Kidney (tissue), 14 donors: ENCODE measurements around the gene IGSF9. TPM values are rescaled to one million over a fixed set of nuclear protein-coding genes. Genes with fewer than 3 reads are reported as not detected.

Source experiments
- DNase-seq, 5 donors: peaks; one replicate each; pipeline ENCODE4 v3.0.0-alpha.2; 2013 to 2020
- FAIRE-seq: peaks from 2 replicates; lab custom pipeline; 2012; peaks lifted over from hg19 to GRCh38; lab: Jason Lieb, UNC
- H3K27ac ChIP-seq, 2 donors: one replicate each; pipeline ENCODE4 v1.7.0; 2013; ENCODE audit warnings: low read depth in 2 of 2, low read length in 2 of 2, inconsistent platforms in 1 of 2
- H3K27me3 ChIP-seq: one replicate; pipeline ENCODE4 v1.7.1; 2013; ENCODE audit warnings: low read length, inconsistent platforms; ENCODE audit not compliant: control insufficient read depth, insufficient read depth
- H3K36me3 ChIP-seq, 3 donors: one replicate each; pipeline versions ENCODE4 v1.7.0 to v1.7.1; 2013; ENCODE audit warnings: low read length in 3 of 3, control low read depth in 1 of 3, inconsistent platforms in 1 of 3; ENCODE audit not compliant: insufficient read depth in 3 of 3, control insufficient read depth in 2 of 3
- H3K4me1 ChIP-seq, 3 donors: one replicate each; pipeline versions ENCODE4 v1.7.0 to v1.7.1; 2013; ENCODE audit warnings: low read length in 3 of 3, inconsistent platforms in 1 of 3, low read depth in 1 of 3; ENCODE audit not compliant: control insufficient read depth in 2 of 3, insufficient read depth in 2 of 3
- H3K4me3 ChIP-seq, 3 donors: one replicate each; pipeline versions ENCODE4 v1.7.0 to v1.8.1; 2013; ENCODE audit warnings: low read length in 3 of 3, control low read depth in 1 of 3, inconsistent platforms in 1 of 3
- H3K9ac ChIP-seq, 3 donors: one replicate each; pipeline versions ENCODE4 v1.7.0 to v1.7.1; 2013; ENCODE audit warnings: low read length in 3 of 3, control low read depth in 1 of 3, inconsistent platforms in 1 of 3
- H3K9me3 ChIP-seq, 3 donors: one replicate each; pipeline versions ENCODE4 v1.7.0 to v1.7.1; 2013; ENCODE audit warnings: low read length in 3 of 3, control low read depth in 1 of 3, inconsistent platforms in 1 of 3; ENCODE audit not compliant: control insufficient read depth in 2 of 3, insufficient read depth in 1 of 3
- CTCF ChIP-seq: IDR thresholded peaks from 3 replicates; pipeline ENCODE4 v1.5.1; 2012; ENCODE audit warnings: mild to moderate bottlenecking, moderate library complexity, borderline replicate concordance; ENCODE audit not compliant: insufficient read depth; ENCODE audit errors: extremely low read depth
- intact Hi-C: fragments of 100-400 bp; cut with DNase I; formaldehyde crosslinking; loops from one replicate; pipeline ENCODE4 v1.11.1; 2022
- polyA plus RNA-seq: library from polyadenylated mRNA; stranded (reverse); fragments of 350-450 nt; fragmentation: Illumina TruSeq; extraction: RNeasy Lipid Tissue Mini Kit (QIAGEN cat#74804); gene quantifications from one replicate; pipeline ENCODE4 v1.2.3, GENCODE V29; 2014; ENCODE audit warnings: low read depth, low replicate concordance; ENCODE audit not compliant: insufficient read depth
- total RNA-seq: library from RNA; stranded (reverse); fragmentation: NEBNext Ultra II Directional; extraction: Animal tissue kit (Norgen Biotek cat#: 25700); gene quantifications from one replicate; pipeline ENCODE4 v1.2.1, GENCODE V29; 2021
- donor health status: control.
- donor health status: control.
- donor health status: control.
- donor health status: control.
- donor health status: control.
- donor health status: DM: yes; HTN: yes; CAD: no.
- donor health status: Normal renal cell carcinoma (clear cell type).

IGSF9 gene
- total and polyA plus RNA-seq, 2 donors from 2014 or later = 0.88 to 1.3 TPM

GRCh38 chr1:159913451-159914192 is 31.8 kb downstream of the IGSF9 start:
- Histone ChIP-seq H3K4me1 (peaks cover 0 to 21% (median 0%) of the 10 kb centered on the region in 3 donors), H3K27ac (peak overlapping the region in 1 of 2 donors; percentile 50), H3K9me3 (no peaks in the 10 kb centered on the region), H3K36me3 (peaks cover 0 to 13% (median 5%) of the 10 kb centered on the region in 3 donors), H3K9ac (no peak overlapping the region), H3K4me3 (no peak overlapping the region), H3K27me3 (no peaks in the 10 kb centered on the region)
- no peak for TF ChIP-seq CTCF
- DNase-seq (peak in 2 of 5 donors; percentile 30 to 79), FAIRE-seq (no peak)
- intact Hi-C loops = no loop called here

- Histone ChIP-seq H3K9ac (no peak overlapping the region), H3K9me3 (no peaks in the 10 kb centered on the region), H3K27me3 (no peaks in the 10 kb centered on the region), H3K4me1 (peaks cover 0 to 18% (median 0%) of the 10 kb centered on the region in 3 donors), H3K27ac (peak overlapping the region in 1 of 2 donors; percentile 25), H3K4me3 (no peak overlapping the region), H3K36me3 (no peaks in the 10 kb centered on the region)
- no peak for TF ChIP-seq CTCF
- DNase-seq (no peak), FAIRE-seq (no peak)
- intact Hi-C loops = no loop called here
These were observed 33.9 kb downstream of the IGSF9 start for GRCh38 chr1:159911326-159912070.

- FAIRE-seq (no peak), DNase-seq (no peak)
- H3K4me3 ChIP-seq = no peak overlapping the region
- peaks cover 0 to 9% (median 0%) of the 10 kb centered on the region in 3 donors for H3K4me1 ChIP-seq
- no peaks in the 10 kb centered on the region for H3K9me3 ChIP-seq
- H3K36me3 ChIP-seq = no peaks in the 10 kb centered on the region
- no peak overlapping the region for H3K9ac ChIP-seq
- H3K27me3 ChIP-seq = no peaks in the 10 kb centered on the region
- H3K27ac ChIP-seq = no peak overlapping the region
- intact Hi-C loops = no loop called here
- TF ChIP-seq CTCF = no peak
These were observed 37.1 kb downstream of the IGSF9 start for GRCh38 chr1:159908031-159908940.
